Spinal cord (tissue), 4 donors: ENCODE data around the gene INSIG2. TPM values are rescaled to one million over a fixed set of nuclear protein-coding genes. Genes with fewer than 3 reads are reported as not detected.

Source experiments
- polyA plus RNA-seq, 2 donors: library from polyadenylated mRNA; unstranded; fragments of 120-200 nt; gene quantifications; one replicate each; pipeline ENCODE4 v1.2.1, GENCODE V29; 2013; ENCODE audit not compliant: insufficient read length in 2 of 2
- total RNA-seq, 2 donors: library from RNA; depleted of rRNA in 1 of 2; stranded (reverse); fragments of 120-200 nt in 1 of 2; fragments of >200 nt in 1 of 2; gene quantifications; one replicate each; pipeline versions ENCODE4 v1.2.3 to v1.2.4, GENCODE V29; 2013 to 2014

Gene INSIG2
- total and polyA plus RNA-seq, 4 donors: 22.3 to 32.2 (median 29.9) TPM

Other genes with a start within 250 kb of the INSIG2 start
- gene CCDC93, start 74.4 kb upstream of the INSIG2 start, total RNA-seq: 10 to 100 TPM; 36.7 to 45.0 TPM
- 10 to 100 TPM; 58.4 to 64.8 TPM for gene CCDC93, start 74.4 kb upstream of the INSIG2 start, polyA plus RNA-seq